ENCODE results near the gene KLF4. TPM values are rescaled to one million over a fixed set of nuclear protein-coding genes. Genes with fewer than 3 reads are reported as not detected.

The KLF4 gene
- total and polyA plus RNA-seq, 2 of the 13 experiments (the other 11 are each of a cell fraction or from before 2014, with no cell fraction given) = 0.20 to 0.37 TPM

- TF ChIP-seq ZNF883 (CRISPR knock-in tag; IDR thresholded peaks at IDR 0.05; ENCODE audit: not compliant biosample characterization) (peak; percentile 40), YY1 (IDR thresholded peaks at IDR 0.05; ENCODE audit: insufficient read depth, insufficient replicate concordance, low read depth, low read length) (no peak), HNRNPUL1 (IDR thresholded peaks at IDR 0.05; ENCODE audit: low read depth, low read length) (no peak), RFXANK (CRISPR knock-in tag; IDR thresholded peaks at IDR 0.05) (no peak), SP140L (CRISPR knock-in tag; IDR thresholded peaks at IDR 0.05; ENCODE audit: borderline replicate concordance) (no peak), ZNF430 (CRISPR knock-in tag; IDR thresholded peaks at IDR 0.05) (no peak), HHEX (CRISPR knock-in tag; IDR thresholded peaks at IDR 0.05) (no peak), RBM22 (optimal IDR thresholded peaks at IDR 0.05; ENCODE audit: low read length) (no peak), ZNF816 (CRISPR knock-in tag; IDR thresholded peaks at IDR 0.05; ENCODE audit: borderline replicate concordance) (no peak), GABPB1 (CRISPR knock-in tag; IDR thresholded peaks at IDR 0.05) (peak; percentile 22; the same call in 1 of the 2 replicates), ZNF776 (CRISPR knock-in tag; IDR thresholded peaks at IDR 0.05) (0 out of 2 replicates have a peak, but pooled peaks have one; percentile 37), ZNF768 (CRISPR knock-in tag; IDR thresholded peaks at IDR 0.05) (no peak), TAF1 (CRISPR knock-in tag; IDR thresholded peaks at IDR 0.05) (no peak), TRIM22 (IDR thresholded peaks at IDR 0.05) (no peak), ZNF839 (CRISPR knock-in tag; IDR thresholded peaks at IDR 0.05; ENCODE audit: borderline replicate concordance) (no peak), NPAS2 (CRISPR knock-in tag; IDR thresholded peaks at IDR 0.05; ENCODE audit: borderline replicate concordance) (no peak), SYNCRIP (IDR thresholded peaks at IDR 0.05; ENCODE audit: insufficient read depth, low read depth, low read length) (no peak), FOSL2 (CRISPR knock-in tag; IDR thresholded peaks at IDR 0.05) (peak; percentile 45; the same call in 1 of the 2 replicates), ZNF121 (CRISPR knock-in tag; IDR thresholded peaks at IDR 0.05) (no peak)
- TF ChIP-seq, protein P1, sequence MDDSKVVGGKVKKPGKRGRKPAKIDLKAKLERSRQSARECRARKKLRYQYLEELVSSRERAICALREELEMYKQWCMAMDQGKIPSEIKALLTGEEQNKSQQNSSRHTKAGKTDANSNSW (CRISPR knock-in tag; IDR thresholded peaks at IDR 0.05; ENCODE audit: borderline replicate concordance) = no peak
- TF ChIP-seq, protein P2, sequence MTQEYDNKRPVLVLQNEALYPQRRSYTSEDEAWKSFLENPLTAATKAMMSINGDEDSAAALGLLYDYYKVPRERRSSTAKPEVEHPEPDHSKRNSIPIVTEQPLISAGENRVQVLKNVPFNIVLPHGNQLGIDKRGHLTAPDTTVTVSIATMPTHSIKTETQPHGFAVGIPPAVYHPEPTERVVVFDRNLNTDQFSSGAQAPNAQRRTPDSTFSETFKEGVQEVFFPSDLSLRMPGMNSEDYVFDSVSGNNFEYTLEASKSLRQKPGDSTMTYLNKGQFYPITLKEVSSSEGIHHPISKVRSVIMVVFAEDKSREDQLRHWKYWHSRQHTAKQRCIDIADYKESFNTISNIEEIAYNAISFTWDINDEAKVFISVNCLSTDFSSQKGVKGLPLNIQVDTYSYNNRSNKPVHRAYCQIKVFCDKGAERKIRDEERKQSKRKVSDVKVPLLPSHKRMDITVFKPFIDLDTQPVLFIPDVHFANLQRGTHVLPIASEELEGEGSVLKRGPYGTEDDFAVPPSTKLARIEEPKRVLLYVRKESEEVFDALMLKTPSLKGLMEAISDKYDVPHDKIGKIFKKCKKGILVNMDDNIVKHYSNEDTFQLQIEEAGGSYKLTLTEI (CRISPR knock-in tag; conservative IDR thresholded peaks at IDR 0.05) = no peak
These were observed at the start of gene KLF4 (continued) for GRCh38 chr9:107489687-107490605.

Data from HepG2 (cell line).